Hepatocyte (in vitro differentiated cells): ENCODE data around the gene SMAD3. TPM values are rescaled to one million over a fixed set of nuclear protein-coding genes. Genes with fewer than 3 reads are reported as not detected.

Experiments used
- DNase-seq: peaks from one replicate; pipeline ENCODE4 v3.0.0-alpha.2; 2016; ENCODE audit warnings: low spot score
- H2AFZ ChIP-seq: fragments of 200-600 bp; sonication (generic); 2 replicates; pipeline ENCODE4 v1.6.0; 2016; ENCODE audit warnings: antibody characterized with exemption, mild to moderate bottlenecking
- H3K27ac ChIP-seq: fragments of 200-600 bp; sonication (generic); 2 replicates; pipeline ENCODE4 v1.5.1; 2016; ENCODE audit warnings: mild to moderate bottlenecking
- H3K27me3 ChIP-seq: fragments of 200-600 bp; sonication (generic); 2 replicates; pipeline ENCODE4 v1.6.1; 2016
- H3K36me3 ChIP-seq: fragments of 200-600 bp; sonication (generic); replicated peaks from 2 replicates; pipeline ENCODE4 v1.5.1; 2016; ENCODE audit warnings: low read depth; ENCODE audit not compliant: insufficient read depth
- H3K4me1 ChIP-seq: fragments of 200-600 bp; sonication (generic); 2 replicates; pipeline ENCODE4 v1.5.1; 2016; ENCODE audit warnings: mild to moderate bottlenecking, moderate library complexity; ENCODE audit not compliant: insufficient read depth
- H3K4me2 ChIP-seq: fragments of 200-600 bp; sonication (generic); 2 replicates; pipeline ENCODE4 v1.6.0; 2016
- H3K4me3 ChIP-seq: fragments of 200-600 bp; sonication (generic); 2 replicates; pipeline ENCODE4 v1.5.1; 2016; ENCODE audit warnings: mild to moderate bottlenecking
- H3K79me2 ChIP-seq: fragments of 200-600 bp; sonication (generic); 2 replicates; pipeline ENCODE4 v1.6.0; 2017; ENCODE audit warnings: mild to moderate bottlenecking
- H3K9me2 ChIP-seq: fragments of 200-600 bp; sonication (generic); replicated peaks from 2 replicates; pipeline ENCODE4 v1.6.0; 2017; ENCODE audit warnings: mild to moderate bottlenecking; ENCODE audit not compliant: insufficient read depth
- H3K9me3 ChIP-seq: fragments of 200-600 bp; sonication (generic); 2 replicates; pipeline ENCODE4 v1.5.1; 2016; ENCODE audit warnings: low read depth, mild to moderate bottlenecking
- H4K20me1 ChIP-seq: fragments of 200-600 bp; sonication (generic); 2 replicates; pipeline ENCODE4 v1.6.0; 2016; ENCODE audit warnings: mild to moderate bottlenecking; ENCODE audit not compliant: insufficient read depth, poor library complexity, severe bottlenecking
- CTCF ChIP-seq: fragments of 200-600 bp; sonication (generic); IDR thresholded peaks from 2 replicates; pipeline ENCODE4 v1.5.1; 2016; ENCODE audit warnings: antibody characterized with exemption, mild to moderate bottlenecking; ENCODE audit not compliant: poor library complexity
- EZH2 ChIP-seq: fragments of 200-600 bp; sonication (generic); IDR thresholded peaks from 2 replicates; pipeline ENCODE4 v1.6.1; 2016; ENCODE audit warnings: antibody characterized with exemption, mild to moderate bottlenecking, borderline replicate concordance
- EZH2phosphoT487 ChIP-seq: fragments of 200-600 bp; sonication (generic); IDR thresholded peaks from one replicate; pipeline ENCODE4 v1.6.1; 2018; ENCODE audit warnings: antibody characterized with exemption, mild to moderate bottlenecking, low read depth, moderate library complexity; ENCODE audit not compliant: unreplicated experiment, severe bottlenecking
- WGBS: methylation state at CpG from one replicate; pipeline ENCODE4 v1.1.6; 2016; ENCODE audit warnings: low lambda C conversion rate; ENCODE audit errors: missing lambda C conversion rate; 5-methylcytosine and 5-hydroxymethylcytosine counted together
- polyA plus RNA-seq: library from polyadenylated mRNA; unstranded; fragments of >200 nt; fragmentation: Nextera tagmentation; extraction: Ambion mirVana; gene quantifications from 2 replicates; pipeline ENCODE4 v1.2.1, GENCODE V29; 2016
- total RNA-seq: library from RNA; depleted of rRNA; stranded (reverse); fragments of >200 nt; gene quantifications from 2 replicates; pipeline ENCODE4 v1.2.3, GENCODE V29; 2014

Gene SMAD3
- 24.6 and 32.2 TPM in 2 replicates for total RNA-seq
- 24.7 and 26.5 TPM in 2 replicates for polyA plus RNA-seq

DNA sequence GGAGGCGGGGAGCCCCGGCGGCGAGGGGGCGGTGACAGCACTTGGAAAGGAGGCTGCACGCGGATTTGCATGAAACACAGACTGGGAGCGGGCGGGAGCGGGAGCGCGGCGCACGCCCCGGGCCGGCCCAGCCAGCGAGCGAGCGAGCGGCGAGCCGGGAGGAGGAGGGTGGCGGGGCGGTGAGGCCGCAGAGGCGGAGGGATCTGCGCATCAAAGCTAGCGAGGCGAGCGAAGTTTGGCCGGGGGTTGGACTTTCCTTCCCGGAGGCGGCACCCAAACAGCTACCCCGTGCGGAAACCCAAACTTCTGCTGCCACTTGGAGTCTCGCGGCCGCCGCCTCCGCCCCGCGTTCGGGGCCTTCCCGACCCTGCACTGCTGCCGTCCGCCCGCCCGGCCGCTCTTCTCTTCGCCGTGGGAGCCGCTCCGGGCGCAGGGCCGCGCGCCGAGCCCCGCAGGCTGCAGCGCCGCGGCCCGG, at the start of gene SMAD3:
Gene SMAD3 (plus strand): TSS at position 72 of the 475 bp plus-strand sequence. CDS start 553 bp downstream, outside the sequence.
- Histone ChIP-seq H3K4me3 (peak within 1 kb of the TSS; percentile 98), H3K79me2 (peaks cover 46% of the 10 kb centered on the region), H3K4me1 (peaks cover 55% of the 10 kb centered on the region), H3K27ac (peak within 1 kb of the TSS; percentile 97), H3K4me2 (peak within 1 kb of the TSS; percentile 84), H4K20me1 (peaks cover 39% of the 10 kb centered on the region), H3K27me3 (no peaks in the 10 kb centered on the region), H3K36me3 (no peaks in the 10 kb centered on the region), H2AFZ (peak within 1 kb of the TSS; percentile 48), H3K9me3 (no peaks in the 10 kb centered on the region), H3K9me2 (no peaks in the 10 kb centered on the region)
- TF ChIP-seq EZH2 (no peak), EZH2phosphoT487 (no peak), CTCF (no peak)
- peak; percentile 96 for DNase-seq
- WGBS, result 10% methylated on average over 2 of the region's 63 CpGs

GRCh38 chr15:67017311-67017710, 48.1 kb upstream of the SMAD3 start:
- no peaks in the 10 kb centered on the region for H3K9me2 ChIP-seq
- H3K4me3 ChIP-seq, result no peak overlapping the region
- H3K27ac ChIP-seq, result no peak overlapping the region
- TF ChIP-seq EZH2 (no peak), CTCF (no peak), EZH2phosphoT487 (no peak)
- no peaks in the 10 kb centered on the region for H3K36me3 ChIP-seq
- 91% methylated on average over 4 of the region's 4 CpGs for WGBS
- H2AFZ ChIP-seq, result no peak overlapping the region
- DNase-seq, result no peak
- H3K9me3 ChIP-seq, result no peaks in the 10 kb centered on the region
- H3K27me3 ChIP-seq, result no peaks in the 10 kb centered on the region
- H3K79me2 ChIP-seq, result no peaks in the 10 kb centered on the region
- no peaks in the 10 kb centered on the region for H3K4me1 ChIP-seq
- H3K4me2 ChIP-seq, result no peak overlapping the region
- no peaks in the 10 kb centered on the region for H4K20me1 ChIP-seq

DNA sequence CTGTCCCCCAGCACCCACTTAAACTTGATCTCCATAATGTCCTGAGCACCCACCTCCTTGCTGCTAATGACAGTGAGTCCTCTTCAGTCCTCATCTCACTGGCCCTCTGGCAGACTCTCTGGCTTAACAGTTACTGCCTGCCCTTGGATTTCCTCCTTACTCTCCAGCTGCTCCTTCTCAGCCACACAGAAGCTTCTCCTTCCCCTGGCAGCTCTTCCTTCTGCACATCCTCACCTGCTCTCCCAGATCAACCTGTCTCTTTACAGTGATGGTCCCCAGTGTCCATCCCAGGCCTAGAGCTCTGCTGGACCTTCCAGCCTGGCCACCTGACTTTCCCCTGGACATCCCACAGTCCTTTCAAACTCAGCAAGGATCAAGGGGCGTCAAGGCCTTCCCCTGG, 47.4 kb upstream of the SMAD3 start:
- Histone ChIP-seq H3K9me3 (no peaks in the 10 kb centered on the region), H3K27ac (no peak overlapping the region), H3K36me3 (no peaks in the 10 kb centered on the region), H4K20me1 (no peaks in the 10 kb centered on the region), H3K79me2 (no peaks in the 10 kb centered on the region), H3K4me2 (no peak overlapping the region), H2AFZ (no peak overlapping the region), H3K9me2 (no peaks in the 10 kb centered on the region), H3K27me3 (no peaks in the 10 kb centered on the region), H3K4me1 (no peaks in the 10 kb centered on the region), H3K4me3 (no peak overlapping the region)
- TF ChIP-seq CTCF, result no peak
- no peak for TF ChIP-seq EZH2
- no peak for TF ChIP-seq EZH2phosphoT487
- no peak for DNase-seq
- WGBS, result 84% methylated on average over 1 of the region's 1 CpG
